Activated T-cell treated with anti-CD3 and anti-CD28 coated beads for 48 hours (primary cell): ENCODE measurements around the gene KISS1.

Experiments
- DNase-seq: peaks from one replicate; pipeline ENCODE4 v3.0.0-alpha.2; 2020; ENCODE audit warnings: low read depth

Gene KISS1

GRCh38 chr1:204191456-204191855 lies 4.8 kb downstream of the KISS1 start:
- DNase-seq, result no peak

- DNase-seq, result no peak
These were observed 5.8 kb downstream of the KISS1 start for GRCh38 chr1:204190212-204191211.

DNA sequence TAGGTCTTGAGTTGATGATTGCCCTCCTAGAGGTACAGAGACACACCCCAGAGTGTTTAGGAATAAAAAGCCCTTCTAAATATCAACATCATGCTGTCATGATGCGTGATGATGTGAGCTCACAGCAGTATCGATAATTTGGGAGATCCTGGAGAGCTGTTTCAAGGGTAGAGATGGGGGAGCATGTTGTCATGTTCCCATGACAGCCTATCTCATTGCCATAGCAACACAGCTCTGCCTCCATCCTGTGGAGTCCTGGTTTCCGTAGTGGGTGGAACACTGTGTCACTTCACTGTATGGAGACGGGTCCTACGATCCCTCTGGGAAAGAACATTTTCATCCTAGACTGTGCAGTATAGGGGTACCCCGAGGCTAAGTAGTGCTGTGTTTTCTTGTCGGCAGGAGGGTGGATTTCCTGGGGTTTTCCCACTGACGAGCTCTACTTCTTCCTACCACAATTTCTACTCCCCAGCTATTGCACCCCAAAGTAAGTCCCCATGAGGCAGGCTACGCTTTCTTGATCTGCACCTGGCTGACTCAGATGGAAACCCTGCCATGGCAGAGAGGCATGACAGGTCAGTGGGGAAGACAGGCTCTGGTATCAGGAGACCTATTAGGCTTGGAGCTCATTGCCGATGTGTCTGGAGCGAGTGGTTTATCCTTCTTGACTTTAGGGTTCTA lies 7.2 kb downstream of the KISS1 start:
- no peak for DNase-seq

DNA sequence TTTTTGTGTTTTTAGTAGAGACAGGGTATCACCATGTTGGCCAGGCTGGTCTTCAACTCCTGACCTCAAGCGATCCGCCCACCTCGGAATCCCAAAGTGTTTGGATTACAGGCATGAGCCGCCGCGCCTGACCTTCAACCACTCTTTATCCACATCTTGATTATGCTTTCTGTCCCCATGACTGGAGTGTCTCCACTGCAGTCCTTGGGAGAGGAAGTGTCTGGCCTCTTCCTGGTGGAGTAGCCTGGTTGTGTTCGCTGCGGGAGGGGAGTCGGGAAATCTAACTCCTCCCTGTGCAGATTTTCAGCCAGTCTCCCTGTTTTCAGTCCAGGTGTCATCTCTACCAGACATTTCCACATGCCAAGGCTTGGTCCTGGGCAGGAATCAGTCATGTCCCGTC lies 9.7 kb downstream of the KISS1 start:
- DNase-seq, result no peak

- no peak for DNase-seq
These were observed 15.2 kb downstream of the KISS1 start for GRCh38 chr1:204181116-204181515.

DNA sequence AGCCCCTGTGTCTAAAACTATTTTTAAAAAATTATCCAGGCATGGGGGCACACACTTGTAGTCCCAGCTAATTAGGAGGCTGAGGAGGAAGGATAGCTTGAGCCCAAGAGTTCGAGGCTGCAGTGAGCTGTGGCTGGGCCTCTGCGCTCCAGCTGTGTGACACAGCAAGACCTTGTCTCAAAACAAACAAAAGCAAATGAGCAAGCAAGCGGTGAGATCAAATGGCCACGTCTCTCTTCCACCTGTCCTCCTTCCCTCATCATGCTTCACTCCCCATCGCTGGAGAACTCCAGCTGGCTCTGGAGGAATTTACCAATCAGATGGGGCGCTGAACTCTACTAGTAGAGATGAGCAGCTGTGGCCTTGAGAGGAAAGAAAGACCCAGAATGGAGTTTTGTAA lies 16.2 kb downstream of the KISS1 start:
- no peak for DNase-seq

- no peak for DNase-seq
These were observed 17.6 kb downstream of the KISS1 start for GRCh38 chr1:204178487-204179281.

DNA sequence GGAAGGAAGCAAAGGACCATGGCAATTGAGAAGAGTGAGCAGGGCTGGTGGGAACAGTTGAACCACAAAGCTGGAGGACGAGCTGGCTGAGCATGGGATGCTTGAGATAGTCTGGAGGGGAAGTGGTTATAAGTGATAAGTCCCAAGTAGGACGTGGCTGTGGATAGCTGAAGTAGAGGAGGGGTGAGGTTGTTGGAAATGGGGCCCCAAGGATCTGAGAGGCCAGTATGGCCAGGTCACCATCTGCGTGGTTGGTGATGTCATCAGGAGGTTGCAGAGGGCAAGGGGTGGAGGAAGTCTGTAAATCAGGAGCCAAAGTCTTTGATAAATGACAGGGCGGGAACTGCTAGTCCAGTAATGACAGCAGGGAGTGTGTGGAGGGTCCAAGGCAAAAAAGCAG lies 19.2 kb downstream of the KISS1 start:
- no peak for DNase-seq

DNA sequence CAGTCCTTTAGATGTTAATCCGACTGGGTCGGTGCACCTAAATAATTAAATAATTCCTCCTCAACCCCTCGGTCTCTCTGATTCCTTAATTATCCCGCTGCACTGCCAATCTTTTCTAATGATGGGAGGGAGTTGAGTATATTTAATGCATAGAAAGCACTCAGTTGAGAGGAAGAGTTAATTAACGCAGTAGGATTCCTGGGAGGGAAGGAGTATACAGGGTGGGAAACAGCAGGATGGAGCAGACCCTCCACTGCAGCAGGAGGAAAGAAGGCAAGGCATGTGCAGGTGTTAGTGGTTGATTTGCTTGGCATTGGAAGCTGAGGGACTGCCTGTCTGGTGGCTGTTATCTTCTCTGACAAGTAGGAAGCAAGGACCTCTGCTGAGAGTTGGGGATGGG lies 20.2 kb downstream of the KISS1 start:
- DNase-seq, result no peak

GRCh38 chr1:204174958-204175357 lies 21.3 kb downstream of the KISS1 start:
- no peak for DNase-seq

GRCh38 chr1:204172404-204173029 lies 23.8 kb downstream of the KISS1 start:
- DNase-seq, result no peak

DNA sequence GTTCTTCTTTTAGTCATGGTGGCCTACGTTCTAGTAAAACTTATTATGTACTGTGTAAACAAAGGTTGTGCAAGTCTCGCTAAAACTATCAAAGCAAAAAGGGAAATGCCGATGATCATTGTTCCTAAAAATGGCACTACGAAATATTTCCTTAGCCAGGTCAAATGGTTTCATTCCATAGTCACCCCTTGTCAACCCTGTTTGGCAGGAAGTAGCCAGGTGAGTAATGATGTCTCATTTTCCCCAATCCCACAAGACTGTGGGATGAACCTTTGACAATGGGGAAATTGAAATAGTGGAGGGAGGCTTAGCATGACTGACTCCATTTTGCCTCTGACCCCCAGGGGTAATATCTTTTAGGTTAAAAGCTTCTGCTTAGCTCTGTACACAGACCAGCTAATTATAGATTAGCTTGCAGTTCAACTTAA lies 24.5 kb downstream of the KISS1 start:
- DNase-seq, result no peak

DNA sequence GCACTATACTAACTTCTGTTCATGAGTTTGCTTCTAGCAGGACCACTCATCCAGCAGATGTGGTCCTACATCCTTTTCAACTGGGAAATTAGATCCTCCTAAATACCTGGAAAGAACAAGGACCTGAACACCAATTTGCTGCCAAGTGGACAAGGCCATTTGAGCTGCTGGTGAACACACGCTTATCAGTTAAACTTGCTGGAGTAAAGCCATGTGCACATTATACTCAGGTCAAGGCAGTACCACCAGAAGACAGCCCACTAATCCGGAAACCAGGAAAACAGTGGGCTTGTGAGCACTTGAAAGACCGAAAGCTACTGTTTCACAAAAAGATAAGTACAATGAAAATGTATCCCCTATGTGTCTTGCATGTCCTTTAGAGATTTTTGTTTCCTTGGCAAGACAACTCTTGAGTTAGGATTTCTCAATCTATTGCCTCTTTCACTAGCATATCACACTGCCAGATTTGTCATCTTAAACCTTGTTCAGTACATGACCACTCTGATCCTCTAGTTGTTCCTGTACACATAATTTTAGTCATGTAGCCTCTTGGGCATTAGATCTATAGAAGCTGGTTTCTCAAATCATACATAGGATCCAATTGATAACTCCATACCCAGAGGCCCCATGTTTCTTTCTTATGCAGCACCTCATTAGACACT lies 25.7 kb downstream of the KISS1 start:
- no peak for DNase-seq

GRCh38 chr1:204169858-204170257 lies 26.4 kb downstream of the KISS1 start:
- DNase-seq, result no peak

- no peak for DNase-seq
These were observed 28.6 kb downstream of the KISS1 start for GRCh38 chr1:204167730-204168129.

DNA sequence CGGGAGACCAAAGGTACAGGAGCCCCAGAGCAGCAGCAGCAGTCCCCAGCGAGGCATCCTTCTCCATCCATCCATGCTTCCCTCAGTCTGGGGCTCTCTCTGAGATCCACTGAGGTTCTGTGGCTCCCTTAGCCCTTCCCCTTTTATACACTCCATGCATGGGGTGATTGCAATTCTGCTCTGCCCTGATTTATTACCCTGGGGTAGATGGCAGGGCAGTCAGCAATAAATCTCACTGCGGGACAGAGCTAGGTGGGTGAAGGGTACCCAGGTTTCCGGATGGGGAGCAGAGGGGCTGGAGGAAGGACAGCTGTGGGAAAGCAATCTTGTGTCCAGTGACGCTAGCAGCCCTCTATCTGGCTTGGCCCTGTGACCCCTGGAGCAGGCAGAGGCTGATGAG lies 30.1 kb downstream of the KISS1 start, which contains the start of gene REN:
Gene REN (minus strand): TSS at position 119 of the 400 bp plus-strand sequence. CDS start 44 bp downstream, at position 75.
- DNase-seq, result no peak

DNA sequence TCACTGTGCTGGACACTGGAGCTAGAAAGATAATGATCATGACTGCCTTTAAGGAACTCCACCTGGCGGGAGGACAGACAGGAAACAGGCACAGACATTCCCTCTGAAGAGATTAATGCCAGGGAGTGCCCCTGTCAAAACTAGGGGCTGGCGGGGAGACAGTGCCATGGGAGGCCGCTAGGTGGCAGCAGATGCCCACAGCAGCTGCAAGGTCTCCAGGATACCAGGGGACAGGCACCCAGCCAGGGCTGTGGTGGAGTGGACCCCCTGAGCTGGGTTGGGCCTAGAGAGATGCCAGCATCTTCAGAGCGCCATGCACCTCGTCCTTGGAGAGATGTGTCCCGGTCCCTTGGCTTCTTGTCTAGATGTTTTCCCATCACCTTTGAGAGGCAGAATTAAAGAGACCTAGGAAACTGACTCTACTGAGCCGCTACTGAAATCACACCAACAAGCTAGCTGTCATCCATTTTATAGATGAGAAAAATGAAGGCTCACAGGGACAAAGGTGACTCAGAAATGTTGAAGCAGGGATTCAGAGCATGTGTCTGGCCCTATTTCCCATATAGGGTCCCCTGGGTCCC lies 33.7 kb downstream of the KISS1 start:
- peak; percentile 74 for DNase-seq

- no peak for DNase-seq
These were observed 34.4 kb downstream of the KISS1 start for GRCh38 chr1:204161609-204162493.

DNA sequence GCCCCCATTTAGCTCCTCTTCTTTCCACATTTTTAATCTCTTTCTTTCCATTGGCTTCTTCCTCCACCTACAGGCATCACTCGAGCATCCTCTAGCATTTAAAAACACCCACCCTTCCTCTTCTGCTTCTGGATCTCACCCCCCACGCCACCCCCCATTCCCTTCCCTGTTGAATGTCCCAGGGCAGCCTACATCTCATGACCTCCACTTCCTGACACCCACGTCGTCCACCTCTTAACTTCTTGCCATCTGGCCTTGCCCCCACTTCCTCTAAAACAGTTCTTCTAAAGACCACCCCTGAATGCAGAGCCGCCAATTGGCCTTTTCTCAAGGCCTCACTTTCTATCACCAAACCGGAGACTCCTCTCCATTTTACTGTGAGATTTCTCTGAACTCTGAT lies 38.3 kb downstream of the KISS1 start:
- DNase-seq, result no peak

DNA sequence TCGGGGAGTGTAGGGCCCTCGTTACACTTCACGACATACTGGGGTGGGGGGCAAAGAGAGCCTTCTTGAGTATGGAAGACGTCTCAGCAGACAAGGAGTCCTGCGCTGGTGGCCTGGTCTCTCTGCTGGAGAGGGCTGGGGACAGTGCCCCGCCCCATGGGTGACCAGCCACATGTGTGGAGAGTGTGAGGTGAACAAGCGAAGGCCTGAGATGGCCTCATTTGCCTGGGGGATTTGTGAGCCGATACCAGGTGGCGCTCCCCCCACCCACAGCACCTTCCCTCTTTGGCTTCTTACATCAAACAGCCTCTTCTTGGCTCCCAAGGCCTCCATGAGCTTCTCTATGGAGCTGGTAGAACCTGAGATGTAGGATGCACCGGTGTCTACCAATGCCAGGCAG lies 40.4 kb downstream of the KISS1 start:
- DNase-seq, result no peak
